ENCODE data around the gene DIS3L2.
"Not testable (repeated sequence)": the region's sequence is repeated elsewhere in the genome, so short reads cannot be mapped to it uniquely, and the experiment has no call there.

DIS3L2 gene

GRCh38 chr2:232369126-232369951 is 407.8 kb downstream of the DIS3L2 start:
- no peak for DNase-seq (ENCODE audit: low read depth in 2 of 2)

- not testable (repeated sequence) for DNase-seq (ENCODE audit: low read depth in 2 of 2)
These were observed 408.5 kb downstream of the DIS3L2 start for GRCh38 chr2:232370007-232370406.

GRCh38 chr2:232372231-232373208 is 411.0 kb downstream of the DIS3L2 start:
- no peak for DNase-seq (ENCODE audit: low read depth in 2 of 2)

- no peak for DNase-seq (ENCODE audit: low read depth in 2 of 2)
These were observed 412.8 kb downstream of the DIS3L2 start for GRCh38 chr2:232374356-232374755.

- no peak for DNase-seq (ENCODE audit: low read depth in 2 of 2)
These were observed 413.7 kb downstream of the DIS3L2 start for GRCh38 chr2:232375164-232375563.

- no peak for DNase-seq (ENCODE audit: low read depth in 2 of 2)
These were observed 414.7 kb downstream of the DIS3L2 start for GRCh38 chr2:232376260-232376659.

- no peak for DNase-seq (ENCODE audit: low read depth in 2 of 2)
These were observed 415.2 kb downstream of the DIS3L2 start for GRCh38 chr2:232376713-232377112.

- no peak for DNase-seq (ENCODE audit: low read depth in 2 of 2)
These were observed 415.8 kb downstream of the DIS3L2 start for GRCh38 chr2:232377319-232377718.

- no peak for DNase-seq (ENCODE audit: low read depth in 2 of 2)
These were observed 416.6 kb downstream of the DIS3L2 start for GRCh38 chr2:232377841-232378734.

- DNase-seq (ENCODE audit: low read depth in 2 of 2), result not testable (repeated sequence)
These were observed 417.2 kb downstream of the DIS3L2 start, which contains the start of gene ALPP for GRCh38 chr2:232378735-232379151. ALPP (plus strand) TSS chr2:232378751; CDS start chr2:232378803, 52 bp downstream.

- DNase-seq (ENCODE audit: low read depth in 2 of 2), result not testable (repeated sequence)
These were observed 418.4 kb downstream of the DIS3L2 start for GRCh38 chr2:232379610-232380590.

GRCh38 chr2:232381204-232382031 is 419.9 kb downstream of the DIS3L2 start:
- not testable (repeated sequence) for DNase-seq (ENCODE audit: low read depth in 2 of 2)

GRCh38 chr2:232382331-232383225 is 421.1 kb downstream of the DIS3L2 start:
- no peak for DNase-seq (ENCODE audit: low read depth in 2 of 2)

- no peak for DNase-seq (ENCODE audit: low read depth in 2 of 2)
These were observed 423.0 kb downstream of the DIS3L2 start for GRCh38 chr2:232384466-232384865.

GRCh38 chr2:232385058-232385457 is 423.5 kb downstream of the DIS3L2 start:
- DNase-seq (ENCODE audit: low read depth in 2 of 2), result not testable (repeated sequence)

- no peak for DNase-seq (ENCODE audit: low read depth in 2 of 2)
These were observed 424.4 kb downstream of the DIS3L2 start for GRCh38 chr2:232385660-232386489.

- no peak for DNase-seq (ENCODE audit: low read depth in 2 of 2)
These were observed 424.9 kb downstream of the DIS3L2 start for GRCh38 chr2:232386490-232386739.

Measured in stimulated activated CD8-positive, alpha-beta memory T cell treated with anti-CD3 and anti-CD28 coated beads, Interleukin-7, amount 100 ng/mL, for 4 hours (primary cell).